Measurements from ENCODE around the gene SULF2.
A peak's percentile ranks its signal among the peaks of the same experiment; 100 is the strongest.
"Not testable (repeated sequence)": the region's sequence is repeated elsewhere in the genome, so short reads cannot be mapped to it uniquely, and the experiment has no call there.

The SULF2 gene

DNA sequence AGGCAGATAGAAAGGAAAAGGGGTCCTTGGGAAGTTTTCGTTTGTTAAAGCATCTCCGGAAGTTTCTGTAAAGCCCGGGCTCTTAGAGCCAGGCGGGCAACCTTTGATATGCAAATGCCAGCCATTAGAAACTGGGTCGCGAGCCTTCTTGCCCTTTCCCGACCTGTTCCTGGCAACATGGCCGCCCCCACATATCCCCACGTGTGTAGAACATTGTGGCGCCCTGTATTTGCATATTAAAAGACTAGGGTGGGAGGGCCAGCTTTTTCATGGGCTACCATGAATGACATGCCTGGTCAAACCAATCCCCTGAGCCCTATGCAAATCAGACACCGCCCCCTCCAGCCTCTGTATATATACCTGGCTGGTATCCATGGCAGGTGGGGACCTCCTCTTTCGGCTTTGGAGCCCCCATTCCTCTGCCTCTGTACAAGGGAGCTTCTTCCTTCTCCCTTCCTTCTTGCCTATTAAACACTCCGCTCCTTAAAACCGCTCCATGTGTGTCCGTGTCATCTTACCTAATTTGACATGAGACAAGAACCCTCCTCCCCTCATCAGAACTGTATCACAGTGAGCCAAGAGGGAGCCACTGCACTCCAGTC, 19.0 kb upstream of the SULF2 start:
- not testable (repeated sequence) for DNase-seq

GRCh38 chr20:47802975-47803374, 17.7 kb upstream of the SULF2 start:
- DNase-seq: no peak

- DNase-seq: no peak
These were observed 17.1 kb upstream of the SULF2 start for GRCh38 chr20:47802226-47802920.

GRCh38 chr20:47801759-47802158, 16.5 kb upstream of the SULF2 start:
- no peak for DNase-seq

DNA sequence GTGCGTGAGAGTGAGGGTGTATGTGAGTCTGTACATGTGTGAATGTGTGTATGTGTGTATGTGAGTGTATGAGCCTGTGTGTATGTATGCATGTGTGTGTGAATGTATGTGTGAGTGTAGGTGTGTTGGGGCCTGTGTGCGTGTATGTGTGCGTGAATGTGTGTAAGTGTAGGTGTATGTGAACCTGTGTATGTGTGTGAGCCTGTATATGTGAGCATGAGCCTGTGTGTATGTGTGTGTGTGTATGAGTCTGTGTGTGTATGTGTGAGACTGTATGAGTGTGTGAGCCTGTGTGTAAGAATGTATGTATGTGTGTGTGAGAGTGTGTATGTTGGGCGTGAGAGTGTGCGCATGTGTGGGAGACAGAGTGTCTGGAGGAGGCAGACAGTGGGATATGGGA, 15.8 kb upstream of the SULF2 start:
- DNase-seq: no peak

- no peak for DNase-seq
These were observed 15.3 kb upstream of the SULF2 start for GRCh38 chr20:47800623-47801022.

DNA sequence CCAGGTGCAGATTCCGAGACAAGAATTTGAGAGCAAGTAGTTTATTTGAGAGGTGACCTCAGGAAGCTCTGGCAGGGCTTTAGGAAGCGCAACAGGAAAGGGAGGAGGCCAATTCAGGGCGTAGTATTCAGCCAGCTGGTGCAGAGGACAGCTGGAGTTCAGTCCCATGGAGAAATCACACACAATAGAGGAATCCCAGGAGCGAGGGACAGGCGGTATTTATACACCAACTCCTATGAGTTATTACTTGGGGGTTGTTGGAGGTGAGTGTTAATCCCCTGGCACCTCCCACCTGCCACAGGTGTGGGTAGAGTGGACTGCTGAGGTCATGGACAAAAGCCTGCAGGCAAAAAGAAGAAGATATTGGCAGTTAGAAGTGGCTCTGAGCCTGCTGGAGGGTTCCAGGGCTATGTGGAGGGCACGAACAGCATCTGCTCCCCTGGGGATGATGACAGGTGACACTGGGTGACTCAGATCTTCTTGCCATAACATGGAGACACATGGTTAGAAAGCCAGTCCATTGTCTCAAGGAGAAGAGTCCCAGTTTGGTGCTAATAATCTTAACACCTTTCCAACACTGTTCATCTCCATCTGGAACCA, 13.9 kb upstream of the SULF2 start:
- no peak for DNase-seq

GRCh38 chr20:47796971-47797370, 11.7 kb upstream of the SULF2 start:
- no peak for DNase-seq

GRCh38 chr20:47795214-47795907, 10.1 kb upstream of the SULF2 start:
- no peak for DNase-seq

GRCh38 chr20:47794264-47794663, 9.0 kb upstream of the SULF2 start:
- not testable (repeated sequence) for DNase-seq

DNA sequence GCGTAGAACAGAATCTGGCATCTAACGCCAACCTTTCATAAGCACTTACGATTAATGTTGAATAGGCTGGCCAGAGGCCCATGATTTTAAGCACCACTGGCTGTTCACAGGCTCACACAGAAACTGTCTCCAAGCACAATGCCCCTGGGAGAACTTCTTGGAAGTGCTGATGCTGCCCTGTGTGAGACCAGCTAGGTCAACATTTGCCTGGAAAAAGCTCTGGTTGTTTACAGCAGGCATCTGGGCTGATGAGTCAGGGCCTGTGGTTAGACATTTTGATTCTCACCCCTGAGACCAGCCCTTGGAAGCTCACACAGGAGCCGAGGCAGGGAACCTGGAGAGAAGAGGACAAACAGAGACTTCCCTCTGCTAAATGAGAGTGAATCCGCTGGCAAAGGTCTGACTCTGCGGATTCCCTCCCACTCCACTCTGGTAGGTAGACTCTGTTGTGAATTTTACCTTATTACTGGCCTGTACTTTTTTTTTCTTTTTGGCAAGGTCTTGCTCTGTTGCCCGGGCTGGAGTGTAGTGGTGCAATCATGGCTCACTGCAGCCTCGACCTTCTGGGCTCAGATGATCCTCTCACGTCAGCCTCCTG, 6.8 kb upstream of the SULF2 start:
- peak; percentile 65 for DNase-seq

DNA sequence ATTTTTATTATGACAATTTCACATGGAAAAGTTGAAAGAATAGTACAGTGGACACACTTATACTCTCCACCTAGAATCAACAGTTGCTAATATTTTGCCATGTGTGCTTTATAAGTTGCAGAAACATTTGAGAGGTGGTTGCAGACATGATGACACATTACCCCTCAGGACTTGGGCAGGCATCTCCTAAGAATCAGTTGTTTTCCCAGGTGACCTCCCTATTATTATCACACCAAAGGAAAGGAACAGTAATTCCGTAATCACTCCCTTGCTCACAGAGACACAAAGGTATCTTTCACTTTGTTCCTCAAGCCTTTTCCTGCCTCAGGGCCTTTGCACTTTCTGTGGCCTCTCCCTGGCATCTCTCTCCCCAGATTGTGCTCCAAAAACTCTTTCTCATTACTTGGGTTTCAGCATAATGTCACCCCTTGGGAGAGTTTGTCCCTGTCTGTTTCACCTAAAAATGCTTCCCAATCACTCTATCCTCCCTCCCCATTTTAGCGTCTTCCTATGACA, 5.9 kb upstream of the SULF2 start:
- DNase-seq: no peak

- no peak for DNase-seq
These were observed 5.3 kb upstream of the SULF2 start for GRCh38 chr20:47790580-47790965.

- no peak for DNase-seq
These were observed 4.7 kb upstream of the SULF2 start for GRCh38 chr20:47789764-47790579.

DNA sequence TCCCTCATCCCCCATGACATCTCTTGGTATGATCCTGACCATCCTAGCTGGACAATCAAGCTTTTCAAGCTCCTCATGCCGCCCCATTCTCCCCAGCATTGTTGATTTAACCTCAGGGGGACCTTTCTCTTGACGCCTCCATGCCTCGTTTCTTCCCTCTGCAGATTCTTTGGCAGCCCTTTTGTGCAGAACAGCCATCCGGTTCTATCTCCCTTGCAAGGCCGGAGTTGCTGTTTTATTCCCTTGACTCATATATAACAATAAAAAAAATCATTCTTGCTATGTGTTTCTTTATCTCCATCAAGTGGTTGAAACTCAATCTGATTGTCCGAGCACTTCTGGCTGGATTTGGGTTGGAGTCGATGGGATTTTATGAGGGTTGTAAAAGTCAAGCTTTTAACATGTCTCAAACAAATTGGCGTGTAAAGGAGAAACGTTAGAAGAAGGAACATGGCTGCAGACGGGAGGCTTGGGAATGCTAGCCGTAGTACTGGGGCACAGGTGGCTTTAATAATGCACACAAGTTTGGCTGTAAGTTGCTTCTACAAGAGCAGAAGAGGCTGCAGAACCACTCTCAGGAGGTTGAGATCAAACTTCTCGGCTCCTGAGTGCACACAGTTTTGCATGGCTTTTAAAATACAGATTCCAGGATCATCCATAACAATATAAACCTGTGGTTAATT, 3.9 kb upstream of the SULF2 start:
- DNase-seq: peak; percentile 17

GRCh38 chr20:47788741-47789080, 3.4 kb upstream of the SULF2 start:
- DNase-seq: no peak

- DNase-seq: no peak
These were observed 1.5 kb upstream of the SULF2 start for GRCh38 chr20:47786765-47787107.

GRCh38 chr20:47785854-47786764, 828 bp upstream of the SULF2 start:
- peak; percentile 52 for DNase-seq

DNA sequence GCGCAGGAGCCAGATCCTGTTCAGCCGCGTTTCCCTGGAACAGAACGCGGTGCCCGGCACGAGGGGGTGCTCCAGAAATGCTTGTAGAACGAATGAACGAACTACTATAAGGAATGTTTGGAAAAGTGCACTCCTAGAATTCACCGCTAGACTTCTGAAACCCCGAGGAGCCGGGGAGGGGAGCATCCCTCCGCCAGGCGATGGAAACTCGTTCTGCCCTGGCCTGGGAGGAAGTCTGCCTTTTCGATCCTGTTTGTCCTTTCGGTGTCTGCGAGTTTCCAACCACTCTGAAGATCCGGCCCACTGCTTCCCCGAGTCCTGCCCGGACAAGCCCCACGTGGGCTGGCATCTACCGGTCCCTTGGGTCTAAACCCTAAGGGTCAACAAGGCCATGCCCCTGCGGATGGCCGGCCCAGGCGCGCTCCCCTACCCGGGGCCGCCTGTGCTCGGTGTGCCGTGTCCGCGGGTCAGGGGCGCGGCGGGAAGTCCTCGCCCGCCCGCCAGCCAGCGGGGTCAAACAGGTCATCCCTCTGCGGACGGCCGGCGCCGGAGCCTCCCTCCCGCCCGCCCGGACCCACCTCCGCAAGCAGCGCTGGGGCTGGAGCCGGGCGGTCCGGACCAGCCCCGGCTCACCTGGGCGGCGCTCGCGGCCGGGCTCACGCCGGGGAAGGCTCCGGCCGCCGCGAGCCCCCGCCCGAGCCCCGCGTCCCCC, 526 bp downstream of the SULF2 start:
- peak; percentile 18 for DNase-seq

All from DMS79 treated with DMSO at 0.1 percent for 48 hours (cell line).